Measurements from ENCODE around the gene GRIA1.

GRIA1 gene

DNA sequence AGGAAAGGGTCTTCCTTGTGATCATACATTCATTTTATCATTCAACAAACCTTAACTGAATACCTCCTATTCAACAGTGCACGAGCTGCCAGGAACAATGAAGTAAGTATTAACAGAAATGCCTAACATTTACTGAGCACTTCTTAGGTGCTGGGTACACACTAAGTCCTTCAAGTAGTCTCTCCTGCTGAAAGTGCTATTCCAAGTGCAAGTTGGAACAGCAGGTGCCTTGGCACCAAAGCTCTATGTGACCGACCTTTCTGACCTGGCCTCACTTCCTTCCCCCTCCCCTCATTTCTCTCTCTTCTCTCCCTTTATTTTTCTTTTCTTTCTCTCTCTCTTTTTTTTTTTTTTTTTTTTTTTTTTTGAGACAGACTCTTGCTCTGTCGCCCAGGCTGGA, 94.5 kb downstream of the GRIA1 start:
- Histone ChIP-seq H3K4me1 (ENCODE audit: control insufficient read depth, insufficient read depth, low read length) (no peaks in the 10 kb centered on the region), H3K36me3 (ENCODE audit: control insufficient read depth, insufficient read depth, low read length) (no peaks in the 10 kb centered on the region), H3K27me3 (ENCODE audit: control insufficient read depth, insufficient read depth, low read length) (no peaks in the 10 kb centered on the region), H3K9me3 (ENCODE audit: control insufficient read depth, insufficient read depth, low read length) (no peaks in the 10 kb centered on the region), H3K9ac (ENCODE audit: low read depth, low read length) (no peak overlapping the region), H3K4me3 (ENCODE audit: low read depth, low read length) (no peak overlapping the region)

DNA sequence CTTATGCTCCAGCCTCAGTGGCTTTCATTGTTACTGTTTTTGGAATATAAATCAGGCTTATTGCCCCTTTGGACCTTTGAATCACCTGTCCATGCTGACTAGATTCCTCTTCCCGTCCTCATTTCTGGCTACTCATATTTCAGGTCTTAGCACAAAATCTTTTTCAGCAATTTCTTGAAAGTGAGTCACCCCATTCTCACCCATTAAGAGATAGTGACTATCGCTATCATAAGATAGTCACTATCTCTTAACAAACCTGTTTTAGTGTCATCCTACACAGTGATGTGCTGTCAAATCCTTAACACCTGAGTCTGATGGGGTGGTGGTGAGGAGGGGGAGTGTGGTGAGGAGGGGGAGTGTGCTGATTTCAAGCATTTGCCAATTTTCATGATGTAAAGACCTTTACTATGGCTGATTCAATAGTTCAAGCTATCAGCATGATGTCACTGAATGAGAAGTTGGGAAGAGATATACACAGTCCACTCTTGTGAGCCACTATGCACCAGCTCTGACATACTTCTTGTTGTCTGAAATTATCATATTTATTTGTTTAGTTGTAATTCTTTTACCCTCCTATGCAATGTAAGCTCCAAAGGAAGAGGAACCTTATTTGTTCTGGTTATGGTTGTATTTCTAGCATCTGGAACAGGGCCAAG, 95.3 kb downstream of the GRIA1 start:
- H3K4me1 ChIP-seq (ENCODE audit: control insufficient read depth, insufficient read depth, low read length) = no peaks in the 10 kb centered on the region
- no peak overlapping the region for H3K4me3 ChIP-seq (ENCODE audit: low read depth, low read length)
- no peaks in the 10 kb centered on the region for H3K27me3 ChIP-seq (ENCODE audit: control insufficient read depth, insufficient read depth, low read length)

DNA sequence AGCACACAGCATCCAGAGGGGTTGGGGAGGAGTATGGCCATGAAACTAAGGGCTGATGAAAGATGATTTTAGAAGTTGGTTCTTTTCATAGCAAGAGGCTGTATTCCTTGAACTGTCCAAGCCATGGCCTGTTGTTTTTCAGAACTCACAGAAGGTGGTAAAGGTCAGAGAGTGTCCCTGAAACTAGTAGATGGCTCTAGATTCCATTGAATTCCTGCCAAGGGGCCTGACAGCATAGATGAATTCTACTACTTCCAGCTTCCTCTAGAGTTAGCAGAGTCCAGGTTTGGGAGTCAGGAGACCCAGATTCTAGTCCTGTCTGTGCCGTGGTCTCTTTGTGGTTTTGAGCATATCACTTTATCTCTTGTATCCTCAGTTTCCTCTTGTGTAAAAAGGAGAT, 101.6 kb downstream of the GRIA1 start:
- Histone ChIP-seq H3K36me3 (ENCODE audit: control insufficient read depth, insufficient read depth, low read length) (no peaks in the 10 kb centered on the region), H3K9ac (ENCODE audit: low read depth, low read length) (no peak overlapping the region), H3K9me3 (ENCODE audit: control insufficient read depth, insufficient read depth, low read length) (no peaks in the 10 kb centered on the region), H3K4me1 (ENCODE audit: control insufficient read depth, insufficient read depth, low read length) (no peaks in the 10 kb centered on the region), H3K4me3 (ENCODE audit: low read depth, low read length) (no peak overlapping the region), H3K27me3 (ENCODE audit: control insufficient read depth, insufficient read depth, low read length) (no peaks in the 10 kb centered on the region)

More for the DNA sequence above, 95.3 kb downstream of the GRIA1 start:
- Histone ChIP-seq H3K9me3 (ENCODE audit: control insufficient read depth, insufficient read depth, low read length) (no peaks in the 10 kb centered on the region), H3K9ac (ENCODE audit: low read depth, low read length) (no peak overlapping the region), H3K36me3 (ENCODE audit: control insufficient read depth, insufficient read depth, low read length) (no peaks in the 10 kb centered on the region)

DNA sequence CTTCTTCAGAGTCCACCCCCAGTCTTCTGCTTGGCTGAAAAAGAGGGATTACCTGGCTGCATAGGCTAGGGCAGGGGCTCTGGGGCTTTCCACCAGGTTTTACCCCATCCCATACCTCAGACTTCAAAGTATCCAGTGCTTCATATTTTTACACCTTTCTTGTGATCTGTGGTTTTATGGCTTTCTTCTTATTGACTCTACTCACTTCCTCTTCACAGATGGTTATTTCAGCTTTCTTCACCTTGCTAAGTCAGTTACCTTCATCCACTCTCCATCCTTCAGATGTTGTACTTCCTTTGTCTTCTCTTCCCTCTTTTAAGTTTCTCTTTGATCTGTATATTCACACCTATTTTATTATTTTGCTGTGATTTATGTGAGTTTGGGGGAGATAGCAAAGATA, 104.3 kb downstream of the GRIA1 start:
- H3K4me3 ChIP-seq (ENCODE audit: low read depth, low read length) = no peak overlapping the region
- no peaks in the 10 kb centered on the region for H3K36me3 ChIP-seq (ENCODE audit: control insufficient read depth, insufficient read depth, low read length)
- no peak overlapping the region for H3K9ac ChIP-seq (ENCODE audit: low read depth, low read length)
- H3K27me3 ChIP-seq (ENCODE audit: control insufficient read depth, insufficient read depth, low read length) = no peaks in the 10 kb centered on the region
- no peaks in the 10 kb centered on the region for H3K4me1 ChIP-seq (ENCODE audit: control insufficient read depth, insufficient read depth, low read length)
- H3K9me3 ChIP-seq (ENCODE audit: control insufficient read depth, insufficient read depth, low read length) = no peaks in the 10 kb centered on the region

DNA sequence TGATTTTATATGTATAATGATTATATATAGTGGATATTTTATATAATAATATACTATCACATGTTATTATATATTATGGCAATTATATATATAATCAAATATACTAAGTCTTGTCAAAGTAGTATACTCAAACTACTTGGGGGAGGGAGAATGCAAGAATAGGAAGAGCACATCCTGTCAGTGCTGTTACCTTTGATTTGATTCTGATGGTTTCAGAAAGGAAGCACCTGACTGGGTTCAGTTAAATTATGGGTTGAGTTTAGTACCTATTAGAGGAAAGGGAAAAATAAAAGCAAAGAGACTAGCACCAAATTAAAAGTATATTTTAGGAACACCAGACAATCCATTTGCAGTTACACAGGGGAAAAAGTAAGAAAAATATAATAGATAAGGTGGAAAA, 107.6 kb downstream of the GRIA1 start:
- H3K4me3 ChIP-seq (ENCODE audit: low read depth, low read length) = no peak overlapping the region
- H3K27me3 ChIP-seq (ENCODE audit: control insufficient read depth, insufficient read depth, low read length) = no peaks in the 10 kb centered on the region
- H3K4me1 ChIP-seq (ENCODE audit: control insufficient read depth, insufficient read depth, low read length) = no peaks in the 10 kb centered on the region
- no peaks in the 10 kb centered on the region for H3K9me3 ChIP-seq (ENCODE audit: control insufficient read depth, insufficient read depth, low read length)
- H3K36me3 ChIP-seq (ENCODE audit: control insufficient read depth, insufficient read depth, low read length) = no peaks in the 10 kb centered on the region
- H3K9ac ChIP-seq (ENCODE audit: low read depth, low read length) = no peak overlapping the region

DNA sequence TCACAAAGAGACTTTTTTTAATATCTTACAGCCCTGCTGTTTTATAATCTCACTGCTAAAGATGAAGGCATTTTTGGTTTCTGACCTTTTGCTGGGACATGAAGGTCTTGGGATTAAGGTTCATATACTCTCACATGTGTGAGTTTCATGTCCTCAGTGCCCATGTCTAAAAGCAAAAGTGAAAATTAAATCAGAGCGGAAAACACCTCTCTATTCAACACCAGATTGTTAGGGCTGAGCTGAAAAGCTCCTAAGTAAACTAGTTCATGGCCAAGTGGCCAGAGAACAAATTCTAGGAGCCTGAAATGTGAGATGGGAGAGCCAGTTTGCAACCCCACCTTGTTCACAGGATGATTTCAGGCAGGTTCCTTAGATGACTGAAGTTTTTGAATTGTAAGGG, 110.9 kb downstream of the GRIA1 start:
- Histone ChIP-seq H3K27me3 (ENCODE audit: control insufficient read depth, insufficient read depth, low read length) (no peaks in the 10 kb centered on the region), H3K36me3 (ENCODE audit: control insufficient read depth, insufficient read depth, low read length) (no peaks in the 10 kb centered on the region), H3K9ac (ENCODE audit: low read depth, low read length) (no peak overlapping the region), H3K4me3 (ENCODE audit: low read depth, low read length) (no peak overlapping the region), H3K9me3 (ENCODE audit: control insufficient read depth, insufficient read depth, low read length) (no peaks in the 10 kb centered on the region), H3K4me1 (ENCODE audit: control insufficient read depth, insufficient read depth, low read length) (no peaks in the 10 kb centered on the region)

DNA sequence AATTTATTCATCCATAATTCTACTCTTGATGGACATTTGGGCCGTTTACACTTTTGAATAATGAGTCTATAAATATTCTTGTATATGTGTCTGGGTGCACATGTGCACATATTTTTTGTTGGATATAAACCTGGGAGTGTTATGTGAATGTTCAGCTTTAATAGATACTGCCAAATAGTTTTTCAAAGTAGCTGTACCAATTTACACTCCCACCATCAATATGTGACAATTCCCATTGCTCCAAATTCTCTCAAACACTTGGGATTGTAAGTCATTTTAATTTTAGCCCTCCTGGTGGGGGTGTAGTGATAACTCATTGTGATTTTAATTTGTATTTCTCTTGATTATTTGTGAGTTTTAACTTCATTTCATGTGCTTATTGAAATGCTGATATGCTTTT, 114.9 kb downstream of the GRIA1 start:
- Histone ChIP-seq H3K4me1 (ENCODE audit: control insufficient read depth, insufficient read depth, low read length) (no peaks in the 10 kb centered on the region), H3K4me3 (ENCODE audit: low read depth, low read length) (no peak overlapping the region), H3K9me3 (ENCODE audit: control insufficient read depth, insufficient read depth, low read length) (no peaks in the 10 kb centered on the region), H3K27me3 (ENCODE audit: control insufficient read depth, insufficient read depth, low read length) (no peaks in the 10 kb centered on the region), H3K36me3 (ENCODE audit: control insufficient read depth, insufficient read depth, low read length) (no peaks in the 10 kb centered on the region), H3K9ac (ENCODE audit: low read depth, low read length) (no peak overlapping the region)

DNA sequence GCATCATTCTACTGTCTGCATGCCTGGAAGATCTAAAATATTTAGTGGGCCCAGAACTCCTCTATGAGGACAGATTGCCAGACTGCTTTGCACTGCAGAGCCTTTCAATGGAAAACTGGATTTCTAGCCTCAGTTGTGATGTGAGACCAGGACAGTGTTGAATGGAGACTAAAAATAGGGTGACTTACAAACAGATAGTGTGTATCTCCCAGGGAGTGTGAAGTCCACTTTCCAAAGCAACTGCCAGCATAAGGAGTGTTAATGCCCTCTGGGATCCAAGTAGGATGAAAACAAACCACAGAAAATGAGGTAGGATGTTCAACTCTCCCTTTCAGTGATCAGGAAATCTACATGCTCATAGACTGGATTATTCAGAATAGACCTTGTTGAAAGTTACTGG, 119.5 kb downstream of the GRIA1 start:
- Histone ChIP-seq H3K9me3 (ENCODE audit: control insufficient read depth, insufficient read depth, low read length) (no peaks in the 10 kb centered on the region), H3K36me3 (ENCODE audit: control insufficient read depth, insufficient read depth, low read length) (no peaks in the 10 kb centered on the region), H3K9ac (ENCODE audit: low read depth, low read length) (no peak overlapping the region), H3K4me1 (ENCODE audit: control insufficient read depth, insufficient read depth, low read length) (no peaks in the 10 kb centered on the region), H3K27me3 (ENCODE audit: control insufficient read depth, insufficient read depth, low read length) (no peaks in the 10 kb centered on the region), H3K4me3 (ENCODE audit: low read depth, low read length) (no peak overlapping the region)

DNA sequence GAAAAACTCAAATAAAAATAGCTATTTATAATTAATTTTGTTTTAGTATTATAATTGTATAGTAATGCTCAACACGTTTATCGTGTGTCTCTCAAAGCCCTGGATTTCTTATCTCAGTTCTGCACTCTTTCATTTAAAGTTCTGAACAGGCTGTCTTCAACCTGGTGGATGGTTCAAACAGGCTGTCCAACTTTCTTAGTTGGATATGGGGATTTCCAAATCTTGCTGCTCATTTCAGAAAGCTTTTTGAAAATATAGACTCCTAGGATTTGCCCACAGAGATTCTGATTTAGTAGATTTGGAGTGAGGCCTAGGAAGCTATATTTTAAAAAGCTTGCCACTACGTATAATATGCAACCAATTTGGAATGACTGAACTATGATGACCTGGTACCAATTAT, 120.3 kb downstream of the GRIA1 start:
- Histone ChIP-seq H3K4me3 (ENCODE audit: low read depth, low read length) (no peak overlapping the region), H3K36me3 (ENCODE audit: control insufficient read depth, insufficient read depth, low read length) (no peaks in the 10 kb centered on the region), H3K27me3 (ENCODE audit: control insufficient read depth, insufficient read depth, low read length) (no peaks in the 10 kb centered on the region), H3K4me1 (ENCODE audit: control insufficient read depth, insufficient read depth, low read length) (no peaks in the 10 kb centered on the region), H3K9me3 (ENCODE audit: control insufficient read depth, insufficient read depth, low read length) (no peaks in the 10 kb centered on the region), H3K9ac (ENCODE audit: low read depth, low read length) (no peak overlapping the region)

DNA sequence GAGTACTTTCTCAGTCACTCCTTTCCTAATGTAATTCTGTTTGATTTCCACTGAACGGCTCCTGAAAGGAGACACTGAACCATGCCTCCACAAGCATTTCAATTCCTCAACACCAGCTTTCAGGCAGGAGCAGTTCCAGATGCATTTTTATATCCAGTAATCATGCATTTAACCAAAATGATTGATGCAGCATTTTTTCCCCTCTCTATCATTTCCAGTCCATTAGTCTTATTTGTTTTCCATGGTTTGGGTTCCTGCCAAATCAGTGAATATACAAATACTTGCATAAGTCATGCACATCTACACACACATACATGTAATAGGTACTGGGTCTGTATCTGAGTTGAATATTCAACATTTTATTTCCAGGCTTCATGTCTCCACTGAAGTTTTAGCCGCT, 122.7 kb downstream of the GRIA1 start:
- Histone ChIP-seq H3K4me1 (ENCODE audit: control insufficient read depth, insufficient read depth, low read length) (no peaks in the 10 kb centered on the region), H3K4me3 (ENCODE audit: low read depth, low read length) (no peak overlapping the region), H3K36me3 (ENCODE audit: control insufficient read depth, insufficient read depth, low read length) (no peaks in the 10 kb centered on the region), H3K9ac (ENCODE audit: low read depth, low read length) (no peak overlapping the region), H3K9me3 (ENCODE audit: control insufficient read depth, insufficient read depth, low read length) (no peaks in the 10 kb centered on the region), H3K27me3 (ENCODE audit: control insufficient read depth, insufficient read depth, low read length) (no peaks in the 10 kb centered on the region)

DNA sequence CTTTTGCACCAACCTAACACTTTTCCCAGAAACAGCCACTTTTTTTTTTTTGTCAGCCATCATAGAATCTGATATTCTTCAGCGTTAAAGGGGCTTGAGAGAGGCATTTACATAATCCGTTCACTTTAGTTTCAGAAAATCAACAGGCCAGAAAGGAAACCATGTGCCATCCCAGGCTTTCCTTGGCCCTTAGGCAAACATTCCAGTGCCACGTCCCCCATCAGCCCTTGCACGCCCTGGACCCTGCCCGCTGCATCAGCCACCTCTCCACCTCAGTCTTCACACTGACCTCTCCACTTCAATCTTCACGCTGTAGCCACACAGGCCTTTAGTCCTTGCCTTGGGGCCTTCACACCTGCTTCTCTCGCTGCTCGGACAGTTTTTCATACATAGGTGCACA, 123.2 kb downstream of the GRIA1 start:
- H3K9me3 ChIP-seq (ENCODE audit: control insufficient read depth, insufficient read depth, low read length) = no peaks in the 10 kb centered on the region
- H3K36me3 ChIP-seq (ENCODE audit: control insufficient read depth, insufficient read depth, low read length) = no peaks in the 10 kb centered on the region
- H3K27me3 ChIP-seq (ENCODE audit: control insufficient read depth, insufficient read depth, low read length) = no peaks in the 10 kb centered on the region
- H3K9ac ChIP-seq (ENCODE audit: low read depth, low read length) = no peak overlapping the region
- H3K4me3 ChIP-seq (ENCODE audit: low read depth, low read length) = no peak overlapping the region
- no peaks in the 10 kb centered on the region for H3K4me1 ChIP-seq (ENCODE audit: control insufficient read depth, insufficient read depth, low read length)

DNA sequence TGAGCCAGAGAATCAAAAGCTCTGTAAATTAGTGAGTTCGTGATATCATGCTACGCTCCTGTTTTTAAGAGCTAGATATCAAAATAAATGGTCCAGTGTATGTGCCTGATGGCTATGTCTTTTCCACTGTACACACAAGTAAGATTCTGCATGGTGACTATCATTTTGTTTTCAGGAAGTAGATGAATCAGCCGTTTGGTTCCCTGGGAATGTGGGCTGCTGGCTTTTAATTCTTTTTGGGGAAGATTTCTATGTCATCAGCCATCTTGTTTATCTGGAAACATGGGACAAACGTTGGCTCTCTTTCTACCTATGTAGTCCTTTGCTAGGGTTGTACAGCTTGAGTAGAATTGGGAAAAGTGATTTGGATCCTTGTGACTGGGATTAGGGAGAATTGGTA, 126.7 kb downstream of the GRIA1 start:
- no peak overlapping the region for H3K9ac ChIP-seq (ENCODE audit: low read depth, low read length)
- H3K4me1 ChIP-seq (ENCODE audit: control insufficient read depth, insufficient read depth, low read length) = no peaks in the 10 kb centered on the region
- H3K4me3 ChIP-seq (ENCODE audit: low read depth, low read length) = no peak overlapping the region
- H3K9me3 ChIP-seq (ENCODE audit: control insufficient read depth, insufficient read depth, low read length) = no peaks in the 10 kb centered on the region
- H3K36me3 ChIP-seq (ENCODE audit: control insufficient read depth, insufficient read depth, low read length) = no peaks in the 10 kb centered on the region
- no peaks in the 10 kb centered on the region for H3K27me3 ChIP-seq (ENCODE audit: control insufficient read depth, insufficient read depth, low read length)

Data from iPS-15b (cell line).